HepG2 (cell line): Measurements from ENCODE around the gene PSAP. TPM values are rescaled to one million over a fixed set of nuclear protein-coding genes. Genes with fewer than 3 reads are reported as not detected.
A peak's percentile ranks its signal among the peaks of the same experiment; 100 is the strongest.

ENCODE experiments used
- CAMTA2 ChIP-seq: sonication (generic); formaldehyde crosslinking; IDR thresholded peaks from 2 replicates; pipeline ENCODE4 v1.4.0; 2020; ENCODE audit warnings: mild to moderate bottlenecking, missing genetic modification reagents, borderline replicate concordance
- MTA1 ChIP-seq: sonication (generic); formaldehyde crosslinking; IDR thresholded peaks from 2 replicates; pipeline ENCODE4 v1.4.0; 2020; ENCODE audit warnings: missing genetic modification reagents, mild to moderate bottlenecking, borderline replicate concordance
- NAIF1 ChIP-seq: sonication (generic); formaldehyde crosslinking; IDR thresholded peaks from 2 replicates; pipeline ENCODE4 v1.5.0; 2020; ENCODE audit warnings: mild to moderate bottlenecking, missing genetic modification reagents, borderline replicate concordance
- PAX8 ChIP-seq: sonication (generic); formaldehyde crosslinking; IDR thresholded peaks from 2 replicates; pipeline ENCODE4 v1.8.0; 2022; ENCODE audit warnings: mild to moderate bottlenecking, missing genetic modification reagents, borderline replicate concordance
- SIN3A ChIP-seq: IDR thresholded peaks from 2 replicates; pipeline ENCODE4 v1.6.1; 2011; ENCODE audit warnings: low read depth, mild to moderate bottlenecking, control low read depth, low read length, borderline replicate concordance
- SMAD9 ChIP-seq: sonication (generic); formaldehyde crosslinking; IDR thresholded peaks from 2 replicates; pipeline ENCODE4 v1.5.1; 2020; ENCODE audit warnings: mild to moderate bottlenecking, missing genetic modification reagents
- TCF7 ChIP-seq: sonication (generic); IDR thresholded peaks from 2 replicates; pipeline ENCODE4 v1.6.1; 2016; ENCODE audit warnings: antibody characterized with exemption, low read depth
- ZC3H13 ChIP-seq: sonication (generic); formaldehyde crosslinking; IDR thresholded peaks from 2 replicates; pipeline ENCODE4 v1.8.1; 2023; ENCODE audit warnings: mild to moderate bottlenecking, missing genetic modification reagents, moderate library complexity
- ZMYM3 ChIP-seq: sonication (generic); formaldehyde crosslinking; IDR thresholded peaks from 2 replicates; pipeline ENCODE4 v1.5.1; 2020; ENCODE audit warnings: mild to moderate bottlenecking, missing genetic modification reagents
- ZNF138 ChIP-seq: sonication (generic); formaldehyde crosslinking; IDR thresholded peaks from 2 replicates; pipeline ENCODE4 v1.5.0; 2020; ENCODE audit warnings: mild to moderate bottlenecking, low read depth, missing genetic modification reagents
- ZNF205 ChIP-seq: IDR thresholded peaks from 2 replicates; pipeline ENCODE4 v1.6.1; 2018; ENCODE audit warnings: missing biosample characterization, missing genetic modification reagents
- ZNF232 ChIP-seq: sonication (generic); formaldehyde crosslinking; IDR thresholded peaks from 2 replicates; pipeline ENCODE4 v1.4.0; 2020; ENCODE audit warnings: missing genetic modification reagents, borderline replicate concordance
- ZNF282 ChIP-seq: fragments of 450-650 bp; IDR thresholded peaks from 2 replicates; pipeline ENCODE4 v1.6.1; 2018; ENCODE audit not compliant: partially characterized antibody
- ZNF558 ChIP-seq: sonication (generic); formaldehyde crosslinking; IDR thresholded peaks from 2 replicates; pipeline ENCODE4 v1.9.0; 2022; ENCODE audit warnings: mild to moderate bottlenecking, missing genetic modification reagents, borderline replicate concordance
- ZNF563 ChIP-seq: sonication (generic); formaldehyde crosslinking; IDR thresholded peaks from 2 replicates; pipeline ENCODE4 v1.8.0; 2022; ENCODE audit warnings: mild to moderate bottlenecking, moderate library complexity, missing genetic modification reagents
- ZNF614 ChIP-seq: IDR thresholded peaks from 2 replicates; pipeline ENCODE4 v1.6.1; 2018; ENCODE audit warnings: missing biosample characterization, missing genetic modification reagents, inconsistent platforms, borderline replicate concordance
- ZNF740 ChIP-seq: sonication (generic); formaldehyde crosslinking; IDR thresholded peaks from 2 replicates; pipeline ENCODE4 v1.4.0; 2020; ENCODE audit warnings: missing genetic modification reagents
- ZSCAN29 ChIP-seq: sonication (generic); formaldehyde crosslinking; conservative IDR thresholded peaks from 2 replicates; pipeline ENCODE4 v1.4.0; 2020; ENCODE audit warnings: mild to moderate bottlenecking, missing genetic modification reagents
- polyA plus RNA-seq, 8 experiments: library from polyadenylated mRNA; depleted of rRNA in 3 of 8; stranded (reverse) in 7 of 8; unstranded in 1 of 8; fragments of >200 nt; fragmentation: Illumina TruSeq in 4 of 8; extraction: Trizol in 4 of 8; gene quantifications; 2 replicates each; pipeline versions ENCODE4 v1.2.1 to v1.2.3, GENCODE V29; 2011 to 2016; ENCODE audit warnings: low read depth in 4 of 8, missing spikeins in 1 of 8, mixed read lengths in 1 of 8; ENCODE audit not compliant: insufficient read depth in 1 of 8
- total RNA-seq, 5 experiments: library from RNA; depleted of rRNA; stranded (reverse); fragments of >200 nt; fragmentation: Illumina TruSeq; extraction: Trizol; gene quantifications; 2 replicates each; pipeline ENCODE4 v1.2.3, GENCODE V29; 2016; ENCODE audit warnings: low read depth in 1 of 5
- TF ChIP-seq, protein P1 (sequence below): sonication (generic); formaldehyde crosslinking; IDR thresholded peaks from 2 replicates; pipeline ENCODE4 v1.4.0; 2020; ENCODE audit warnings: mild to moderate bottlenecking, missing genetic modification reagents
- TF ChIP-seq, protein P2 (sequence below): sonication (generic); formaldehyde crosslinking; IDR thresholded peaks from 2 replicates; pipeline ENCODE4 v1.5.1; 2020; ENCODE audit warnings: mild to moderate bottlenecking, moderate library complexity, missing genetic modification reagents
- TF ChIP-seq, protein P3 (sequence below): sonication (generic); formaldehyde crosslinking; IDR thresholded peaks from 2 replicates; pipeline ENCODE4 v1.9.0; 2021; ENCODE audit warnings: missing genetic modification reagents, borderline replicate concordance
- TF ChIP-seq, protein P4 (sequence below): sonication (generic); formaldehyde crosslinking; IDR thresholded peaks from 2 replicates; pipeline ENCODE4 v1.4.0; 2020; ENCODE audit warnings: missing genetic modification reagents

PSAP gene
- total and polyA plus RNA-seq, 2 of the 13 experiments (the other 11 are each of a cell fraction or from before 2014, with no cell fraction given), result 323 to 643 TPM

- TF ChIP-seq NAIF1 (CRISPR knock-in tag) (peak; percentile 57; the same call in 1 of the 2 replicates), MTA1 (CRISPR knock-in tag) (peak; percentile 86; the same call in 1 of the 2 replicates), ZNF740 (peak; percentile 77), SMAD9 (peak; percentile 93; the same call in 1 of the 2 replicates), ZNF558 (CRISPR knock-in tag) (no peak; the same call in 1 of the 2 replicates), ZSCAN29 (CRISPR knock-in tag) (peak; percentile 48; the same call in 1 of the 2 replicates), ZC3H13 (CRISPR knock-in tag) (peak; percentile 40; the same call in 1 of the 2 replicates), ZMYM3 (CRISPR knock-in tag) (peak; percentile 71), ZNF282 (no peak), ZNF614 (CRISPR knock-in tag) (peak; percentile 78; the same call in 1 of the 2 replicates), ZNF232 (CRISPR knock-in tag) (peak; percentile 40; the same call in 1 of the 2 replicates), CAMTA2 (CRISPR knock-in tag) (no peak), PAX8 (CRISPR knock-in tag) (peak; percentile 57; the same call in 1 of the 2 replicates), ZNF138 (CRISPR knock-in tag) (0 out of 2 replicates have a peak, but pooled peaks have one; percentile 67), TCF7 (no peak; the same call in 1 of the 2 replicates), ZNF205 (CRISPR knock-in tag) (peak; percentile 86), SIN3A (peak; percentile 61; the same call in 1 of the 2 replicates), ZNF563 (CRISPR knock-in tag) (peak; percentile 69; the same call in 1 of the 2 replicates)
- TF ChIP-seq, protein P1, sequence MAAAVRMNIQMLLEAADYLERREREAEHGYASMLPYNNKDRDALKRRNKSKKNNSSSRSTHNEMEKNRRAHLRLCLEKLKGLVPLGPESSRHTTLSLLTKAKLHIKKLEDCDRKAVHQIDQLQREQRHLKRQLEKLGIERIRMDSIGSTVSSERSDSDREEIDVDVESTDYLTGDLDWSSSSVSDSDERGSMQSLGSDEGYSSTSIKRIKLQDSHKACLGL, result peak; percentile 65; the same call in 1 of the 2 replicates
- TF ChIP-seq, protein P2, sequence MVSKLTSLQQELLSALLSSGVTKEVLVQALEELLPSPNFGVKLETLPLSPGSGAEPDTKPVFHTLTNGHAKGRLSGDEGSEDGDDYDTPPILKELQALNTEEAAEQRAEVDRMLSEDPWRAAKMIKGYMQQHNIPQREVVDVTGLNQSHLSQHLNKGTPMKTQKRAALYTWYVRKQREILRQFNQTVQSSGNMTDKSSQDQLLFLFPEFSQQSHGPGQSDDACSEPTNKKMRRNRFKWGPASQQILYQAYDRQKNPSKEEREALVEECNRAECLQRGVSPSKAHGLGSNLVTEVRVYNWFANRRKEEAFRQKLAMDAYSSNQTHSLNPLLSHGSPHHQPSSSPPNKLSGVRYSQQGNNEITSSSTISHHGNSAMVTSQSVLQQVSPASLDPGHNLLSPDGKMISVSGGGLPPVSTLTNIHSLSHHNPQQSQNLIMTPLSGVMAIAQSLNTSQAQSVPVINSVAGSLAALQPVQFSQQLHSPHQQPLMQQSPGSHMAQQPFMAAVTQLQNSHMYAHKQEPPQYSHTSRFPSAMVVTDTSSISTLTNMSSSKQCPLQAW (CRISPR knock-in tag), result peak; percentile 81; the same call in 1 of the 2 replicates
- TF ChIP-seq, protein P3, sequence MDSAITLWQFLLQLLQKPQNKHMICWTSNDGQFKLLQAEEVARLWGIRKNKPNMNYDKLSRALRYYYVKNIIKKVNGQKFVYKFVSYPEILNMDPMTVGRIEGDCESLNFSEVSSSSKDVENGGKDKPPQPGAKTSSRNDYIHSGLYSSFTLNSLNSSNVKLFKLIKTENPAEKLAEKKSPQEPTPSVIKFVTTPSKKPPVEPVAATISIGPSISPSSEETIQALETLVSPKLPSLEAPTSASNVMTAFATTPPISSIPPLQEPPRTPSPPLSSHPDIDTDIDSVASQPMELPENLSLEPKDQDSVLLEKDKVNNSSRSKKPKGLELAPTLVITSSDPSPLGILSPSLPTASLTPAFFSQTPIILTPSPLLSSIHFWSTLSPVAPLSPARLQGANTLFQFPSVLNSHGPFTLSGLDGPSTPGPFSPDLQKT, result no peak
- TF ChIP-seq, protein P4, sequence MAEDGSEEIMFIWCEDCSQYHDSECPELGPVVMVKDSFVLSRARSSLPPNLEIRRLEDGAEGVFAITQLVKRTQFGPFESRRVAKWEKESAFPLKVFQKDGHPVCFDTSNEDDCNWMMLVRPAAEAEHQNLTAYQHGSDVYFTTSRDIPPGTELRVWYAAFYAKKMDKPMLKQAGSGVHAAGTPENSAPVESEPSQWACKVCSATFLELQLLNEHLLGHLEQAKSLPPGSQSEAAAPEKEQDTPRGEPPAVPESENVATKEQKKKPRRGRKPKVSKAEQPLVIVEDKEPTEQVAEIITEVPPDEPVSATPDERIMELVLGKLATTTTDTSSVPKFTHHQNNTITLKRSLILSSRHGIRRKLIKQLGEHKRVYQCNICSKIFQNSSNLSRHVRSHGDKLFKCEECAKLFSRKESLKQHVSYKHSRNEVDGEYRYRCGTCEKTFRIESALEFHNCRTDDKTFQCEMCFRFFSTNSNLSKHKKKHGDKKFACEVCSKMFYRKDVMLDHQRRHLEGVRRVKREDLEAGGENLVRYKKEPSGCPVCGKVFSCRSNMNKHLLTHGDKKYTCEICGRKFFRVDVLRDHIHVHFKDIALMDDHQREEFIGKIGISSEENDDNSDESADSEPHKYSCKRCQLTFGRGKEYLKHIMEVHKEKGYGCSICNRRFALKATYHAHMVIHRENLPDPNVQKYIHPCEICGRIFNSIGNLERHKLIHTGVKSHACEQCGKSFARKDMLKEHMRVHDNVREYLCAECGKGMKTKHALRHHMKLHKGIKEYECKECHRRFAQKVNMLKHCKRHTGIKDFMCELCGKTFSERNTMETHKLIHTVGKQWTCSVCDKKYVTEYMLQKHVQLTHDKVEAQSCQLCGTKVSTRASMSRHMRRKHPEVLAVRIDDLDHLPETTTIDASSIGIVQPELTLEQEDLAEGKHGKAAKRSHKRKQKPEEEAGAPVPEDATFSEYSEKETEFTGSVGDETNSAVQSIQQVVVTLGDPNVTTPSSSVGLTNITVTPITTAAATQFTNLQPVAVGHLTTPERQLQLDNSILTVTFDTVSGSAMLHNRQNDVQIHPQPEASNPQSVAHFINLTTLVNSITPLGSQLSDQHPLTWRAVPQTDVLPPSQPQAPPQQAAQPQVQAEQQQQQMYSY (CRISPR knock-in tag), result no peak
Observed at GRCh38 chr10:71850743-71851464, at the start of gene PSAP (continued).
